Activated CD8-positive, alpha-beta memory T cell treated with anti-CD3 and anti-CD28 coated beads, Interleukin-2, amount 50 U/mL, for 48 hours (primary cell): ENCODE results near the gene CES1.
"Not testable (repeated sequence)": the region's sequence is repeated elsewhere in the genome, so short reads cannot be mapped to it uniquely, and the experiment has no call there.

Experiments used
- DNase-seq: peaks from one replicate; pipeline ENCODE4 v3.0.0-alpha.2; 2020

Gene CES1

GRCh38 chr16:55832773-55833691 is at the start of gene CES1:
Gene CES1 (minus strand): TSS chr16:55833096. CDS start chr16:55833055, 41 bp downstream.
- no peak for DNase-seq

GRCh38 chr16:55876854-55877253 is 44.0 kb upstream of the CES1 start:
- no peak for DNase-seq

- DNase-seq: no peak
Observed at GRCh38 chr16:55875273-55875672, 42.4 kb upstream of the CES1 start, which contains the start of gene CES5A. Gene CES5A (minus strand): TSS chr16:55875373. CDS start chr16:55875221, 152 bp downstream.

GRCh38 chr16:55873122-55873521 is 40.2 kb upstream of the CES1 start:
- no peak for DNase-seq

- no peak for DNase-seq
Observed at GRCh38 chr16:55872130-55872529, 39.2 kb upstream of the CES1 start.

GRCh38 chr16:55871411-55872038 is 38.6 kb upstream of the CES1 start:
- no peak for DNase-seq

- no peak for DNase-seq
Observed at GRCh38 chr16:55868980-55869379, 36.1 kb upstream of the CES1 start.

- DNase-seq: no peak
Observed at GRCh38 chr16:55868137-55868536, 35.2 kb upstream of the CES1 start.

- DNase-seq: no peak
Observed at GRCh38 chr16:55861288-55861687, 28.4 kb upstream of the CES1 start.

- DNase-seq: not testable (repeated sequence)
Observed at GRCh38 chr16:55857650-55858049, 24.8 kb upstream of the CES1 start.

- DNase-seq: no peak
Observed at GRCh38 chr16:55856950-55857349, 24.1 kb upstream of the CES1 start.

- no peak for DNase-seq
Observed at GRCh38 chr16:55853114-55853513, 20.2 kb upstream of the CES1 start.

- DNase-seq: no peak
Observed at GRCh38 chr16:55849536-55849935, 16.6 kb upstream of the CES1 start.

GRCh38 chr16:55846598-55847346 is 13.9 kb upstream of the CES1 start:
- DNase-seq: no peak

GRCh38 chr16:55843105-55843395 is 10.2 kb upstream of the CES1 start:
- no peak for DNase-seq

GRCh38 chr16:55842369-55843104 is 9.6 kb upstream of the CES1 start:
- DNase-seq: no peak

GRCh38 chr16:55839115-55839514 is 6.2 kb upstream of the CES1 start:
- DNase-seq: no peak

GRCh38 chr16:55836158-55836611 is 3.3 kb upstream of the CES1 start:
- DNase-seq: no peak

GRCh38 chr16:55835581-55835980 is 2.7 kb upstream of the CES1 start:
- DNase-seq: no peak

GRCh38 chr16:55835173-55835572 is 2.3 kb upstream of the CES1 start:
- DNase-seq: not testable (repeated sequence)

GRCh38 chr16:55834049-55834448 is 1.2 kb upstream of the CES1 start:
- no peak for DNase-seq

- peak; percentile 2 for DNase-seq
Observed at GRCh38 chr16:55832425-55832772, 497 bp downstream of the CES1 start.
